ENCODE results near the gene GMDS. TPM values are rescaled to one million over a fixed set of nuclear protein-coding genes. Genes with fewer than 3 reads are reported as not detected.

The GMDS gene
- total and polyA plus RNA-seq, 2 of the 8 experiments (the other 6 are each of a cell fraction or from before 2014, with no cell fraction given), result 16.8 to 50.0 TPM

DNA sequence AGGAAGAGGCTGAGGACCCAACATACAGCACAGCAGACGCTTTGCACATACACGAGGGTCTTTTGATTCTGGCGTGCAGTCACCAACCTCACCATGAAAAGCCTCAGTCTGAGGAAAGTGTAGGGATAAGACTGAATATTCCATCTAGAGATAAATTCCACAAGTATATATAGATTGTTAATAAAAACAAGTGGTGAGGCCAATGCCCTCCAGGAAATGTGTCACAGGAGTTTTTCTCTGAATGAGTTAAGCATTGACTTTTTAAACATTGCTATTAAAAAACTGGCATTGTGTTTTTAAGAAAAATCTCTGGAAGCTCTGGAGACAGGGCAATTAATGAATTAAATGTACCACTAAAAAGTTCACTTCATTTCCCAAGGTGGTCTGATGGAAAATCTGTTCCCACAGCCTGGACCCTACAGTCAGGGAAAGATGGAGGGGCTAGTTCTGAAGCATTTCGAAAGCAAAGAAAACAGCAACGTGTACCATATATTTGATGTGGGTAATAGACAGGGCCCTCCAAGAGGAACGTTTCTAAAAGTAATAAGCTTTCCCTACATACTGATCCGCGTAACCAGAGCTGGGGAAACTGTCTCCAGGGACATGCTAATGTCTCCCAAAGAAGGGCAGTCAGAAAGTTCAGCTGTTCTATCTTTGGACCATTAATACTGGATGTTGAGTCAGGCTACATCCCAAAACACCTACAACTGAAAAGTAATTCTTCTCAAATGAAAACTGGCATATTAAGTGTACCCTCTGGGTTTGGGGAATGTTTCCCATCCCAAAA lies 334.6 kb downstream of the GMDS start:
- FAIRE-seq (no peak), DNase-seq (ENCODE audit: low read depth in 1 of 2, low spot score in 2 of 2) (no peak)
- Histone ChIP-seq H3K79me2 (ENCODE audit: control insufficient read depth in 1 of 2, insufficient read depth in 2 of 2, low read length in 2 of 2) (no peaks in the 10 kb centered on the region), H3K27ac (ENCODE audit: low read depth, low read length) (no peak overlapping the region), H3K4me3 (ENCODE audit: extremely low read depth in 1 of 4, insufficient read depth in 2 of 4, low read depth in 3 of 4, low read length in 4 of 4) (no peak overlapping the region), H2BK12ac (ENCODE audit: low read depth, low read length) (no peak overlapping the region), H4K20me1 (replicated peaks in 1 of 2; ENCODE audit: control insufficient read depth in 1 of 2, insufficient read depth in 2 of 2, low read length in 2 of 2) (no peaks in the 10 kb centered on the region), H2BK15ac (ENCODE audit: low read length) (no peak overlapping the region), H3K79me1 (ENCODE audit: low read depth, low read length) (no peaks in the 10 kb centered on the region; the same call in 1 of the 2 replicates), H3K4me2 (ENCODE audit: insufficient read depth in 1 of 2, low read depth in 2 of 2, low read length in 2 of 2) (no peak overlapping the region), H3K36me3 (ENCODE audit: control insufficient read depth in 2 of 4, insufficient read depth in 4 of 4, low read length in 3 of 4) (no peaks in the 10 kb centered on the region), H3K14ac (ENCODE audit: insufficient read length) (no peak overlapping the region), H3K23ac (ENCODE audit: insufficient read length) (no peak overlapping the region), H3K9me3 (ENCODE audit: insufficient read depth in 2 of 2, low read depth in 1 of 2, low read length in 1 of 2) (no peaks in the 10 kb centered on the region), H3K18ac (ENCODE audit: extremely low read depth, low read length) (no peak overlapping the region), H4K91ac (replicated peaks; ENCODE audit: insufficient read length, low read length) (no peak overlapping the region), H3K27me3 (replicated peaks in 1 of 4; ENCODE audit: control insufficient read depth in 3 of 4, extremely low read depth in 1 of 4, insufficient read depth in 3 of 4, low read length in 3 of 4) (no peaks in the 10 kb centered on the region), H2BK20ac (ENCODE audit: low read length) (no peak overlapping the region), H2AK5ac (ENCODE audit: low read depth, low read length) (no peak overlapping the region), H3K4me1 (replicated peaks in 1 of 4; ENCODE audit: control insufficient read depth in 3 of 4, insufficient read depth in 4 of 4, low read length in 3 of 4) (peaks cover 0 to 12% (median 4%) of the 10 kb centered on the region in 4 experiments; a peak in 5 of 7 replicates), H4K5ac (ENCODE audit: insufficient read length, low read depth, low read length) (no peak overlapping the region), H3K23me2 (ENCODE audit: low read depth, low read length) (no peaks in the 10 kb centered on the region), H4K8ac (ENCODE audit: extremely low read depth, insufficient read depth, low read length) (no peak overlapping the region), H3K56ac (replicated peaks; ENCODE audit: insufficient read length, low read depth, low read length) (no peak overlapping the region), H3K4ac (replicated peaks; ENCODE audit: insufficient read length, low read depth, low read length) (no peak overlapping the region), H3K9ac (replicated peaks in 1 of 4; ENCODE audit: extremely low read depth in 1 of 4, low read depth in 3 of 4, low read length in 3 of 4) (no peak overlapping the region), H2AFZ (ENCODE audit: low read length) (no peak overlapping the region), H2BK5ac (ENCODE audit: low read depth, low read length) (no peak overlapping the region), H2BK120ac (replicated peaks; ENCODE audit: low read depth, low read length) (no peak overlapping the region)
- POLR2A ChIA-PET (ENCODE audit: partially characterized antibody), result no interaction called here
- TF ChIP-seq JUND (IDR thresholded peaks at IDR 0.05; ENCODE audit: low read length), result no peak
- TF ChIP-seq YY1 (IDR thresholded peaks at IDR 0.05; ENCODE audit: low read depth, low read length), result no peak
- TF ChIP-seq ZNF274 (IDR thresholded peaks at IDR 0.05; ENCODE audit: borderline replicate concordance, extremely low read depth, low read length), result no peak
- no peak for TF ChIP-seq BACH1 (IDR thresholded peaks at IDR 0.05; ENCODE audit: low read length)
- no peak for TF ChIP-seq TBP (IDR thresholded peaks at IDR 0.05; ENCODE audit: low read depth, low read length)
- TF ChIP-seq, protein P1, sequence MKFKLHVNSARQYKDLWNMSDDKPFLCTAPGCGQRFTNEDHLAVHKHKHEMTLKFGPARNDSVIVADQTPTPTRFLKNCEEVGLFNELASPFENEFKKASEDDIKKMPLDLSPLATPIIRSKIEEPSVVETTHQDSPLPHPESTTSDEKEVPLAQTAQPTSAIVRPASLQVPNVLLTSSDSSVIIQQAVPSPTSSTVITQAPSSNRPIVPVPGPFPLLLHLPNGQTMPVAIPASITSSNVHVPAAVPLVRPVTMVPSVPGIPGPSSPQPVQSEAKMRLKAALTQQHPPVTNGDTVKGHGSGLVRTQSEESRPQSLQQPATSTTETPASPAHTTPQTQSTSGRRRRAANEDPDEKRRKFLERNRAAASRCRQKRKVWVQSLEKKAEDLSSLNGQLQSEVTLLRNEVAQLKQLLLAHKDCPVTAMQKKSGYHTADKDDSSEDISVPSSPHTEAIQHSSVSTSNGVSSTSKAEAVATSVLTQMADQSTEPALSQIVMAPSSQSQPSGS (IDR thresholded peaks at IDR 0.05; ENCODE audit: low read length), result no peak
- TF ChIP-seq BCL11A (IDR thresholded peaks at IDR 0.05; ENCODE audit: low read depth in 2 of 2, low read length in 2 of 2), result no peak
- TF ChIP-seq POLR2AphosphoS5 (IDR thresholded peaks at IDR 0.05; ENCODE audit: low read depth, low read length), result no peak
- TF ChIP-seq CBX8 (IDR thresholded peaks at IDR 0.05; ENCODE audit: borderline replicate concordance, low read depth, low read length), result no peak
- no peak for TF ChIP-seq POU5F1 (IDR thresholded peaks at IDR 0.05; ENCODE audit: low read depth, low read length)
- TF ChIP-seq KDM5A (IDR thresholded peaks at IDR 0.05; ENCODE audit: low read length), result no peak
- TF ChIP-seq SP4 (IDR thresholded peaks at IDR 0.05; ENCODE audit: low read length), result no peak
- CTCF ChIA-PET (ENCODE audit: partially characterized antibody), result interaction anchor here (1.6 kb wide), 1 partner anchor 7 kb away, joined by 3 read pairs; no protein-coding TSS in a partner anchor
- WGBS, 2 experiments (ENCODE audit: extremely low coverage in 1 of 2, insufficient coverage in 1 of 2, insufficient read length in 1 of 2, insufficient replicate concordance in 2 of 2, low coverage in 1 of 2, low lambda C conversion rate in 2 of 2, missing lambda C conversion rate in 1 of 2), result 95% methylated on average over 8 of the region's 8 CpGs; no CpG with 5 or more reads in 1 of the 2 experiments
